ENCODE results near the gene OR6B2.
A peak's percentile ranks its signal among the peaks of the same experiment; 100 is the strongest.

OR6B2 gene

DNA sequence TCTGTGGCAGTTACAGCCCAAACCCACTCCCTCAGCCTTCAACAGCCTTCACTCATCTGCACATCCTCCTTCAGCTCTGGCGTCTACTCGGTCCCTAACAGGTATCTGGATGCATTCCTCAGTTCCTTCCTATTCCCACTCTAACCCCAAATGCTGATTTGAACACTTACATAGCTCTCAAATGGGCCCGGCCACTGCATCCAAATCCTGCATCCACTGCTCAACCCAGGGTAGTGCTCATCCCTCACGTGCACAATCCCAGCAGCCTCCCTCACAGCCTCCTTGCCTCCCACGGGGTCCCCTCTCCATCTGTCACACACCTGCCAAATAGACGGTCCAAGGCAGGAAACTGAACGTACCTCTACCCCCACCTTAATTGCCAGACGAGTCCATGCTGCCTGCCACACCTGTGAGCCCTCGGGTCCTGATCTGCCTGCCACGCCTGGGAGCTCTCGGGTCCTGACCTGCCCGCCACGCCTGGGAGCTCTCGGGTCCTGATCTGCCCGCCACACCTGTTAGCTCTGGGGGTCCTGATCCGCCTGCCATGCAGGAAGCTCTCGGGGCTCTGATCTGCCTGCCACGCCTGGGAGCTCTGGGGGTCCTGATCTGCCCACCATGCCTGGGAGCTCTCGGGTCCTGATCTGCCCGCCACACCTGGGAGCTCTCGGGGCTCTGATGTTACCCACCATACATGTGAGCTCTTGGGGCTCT lies 13.2 kb upstream of the OR6B2 start:
- in situ Hi-C loops (cut with MboI; ENCODE audit: low pct_unique_long_range_greater_than_20kb, low sequenced_read_pairs) = no loop called here
- DNase-seq = no peak

DNA sequence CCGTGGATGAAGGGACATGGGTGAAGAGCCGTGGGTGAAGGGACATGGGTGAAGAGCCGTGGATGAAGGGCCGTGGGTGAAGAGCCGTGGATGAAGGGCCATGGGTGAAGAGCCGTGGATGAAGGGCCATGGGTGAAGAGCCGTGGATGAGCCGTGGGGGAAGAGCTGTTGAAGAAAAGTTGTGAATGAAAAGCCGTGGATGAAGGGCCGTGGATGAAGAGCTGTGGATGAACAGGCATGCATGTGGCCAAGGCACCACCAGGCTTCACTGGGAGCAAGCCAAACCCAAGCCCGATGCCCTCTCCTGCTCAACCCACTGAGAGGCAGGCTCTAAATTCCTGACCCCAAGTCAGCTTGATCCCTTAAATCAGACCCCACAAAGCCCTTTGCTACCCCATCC lies 12.5 kb upstream of the OR6B2 start:
- DNase-seq = no peak
- in situ Hi-C loops (cut with MboI; ENCODE audit: low pct_unique_long_range_greater_than_20kb, low sequenced_read_pairs) = no loop called here

DNA sequence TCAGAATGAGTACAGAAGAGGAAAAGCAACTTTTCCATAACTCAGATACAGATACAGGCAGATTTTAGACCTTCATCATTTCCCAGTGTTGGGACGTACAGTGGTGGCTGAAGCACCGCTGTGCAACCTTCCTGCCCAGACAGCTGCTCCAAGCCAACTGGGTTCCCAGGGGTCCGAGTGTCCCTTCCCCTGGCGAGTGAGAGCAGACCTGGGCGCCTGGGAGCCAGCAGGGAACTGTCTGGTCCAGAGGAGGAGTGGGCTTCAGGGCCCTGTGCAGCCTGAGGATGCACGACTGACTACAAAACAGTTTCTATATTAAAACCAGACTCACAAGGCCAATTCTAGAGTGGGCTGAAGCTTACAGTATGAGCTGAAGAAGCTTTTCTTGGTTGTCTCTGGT lies 11.1 kb upstream of the OR6B2 start:
- in situ Hi-C loops (cut with MboI; ENCODE audit: low pct_unique_long_range_greater_than_20kb, low sequenced_read_pairs) = no loop called here
- DNase-seq = no peak

DNA sequence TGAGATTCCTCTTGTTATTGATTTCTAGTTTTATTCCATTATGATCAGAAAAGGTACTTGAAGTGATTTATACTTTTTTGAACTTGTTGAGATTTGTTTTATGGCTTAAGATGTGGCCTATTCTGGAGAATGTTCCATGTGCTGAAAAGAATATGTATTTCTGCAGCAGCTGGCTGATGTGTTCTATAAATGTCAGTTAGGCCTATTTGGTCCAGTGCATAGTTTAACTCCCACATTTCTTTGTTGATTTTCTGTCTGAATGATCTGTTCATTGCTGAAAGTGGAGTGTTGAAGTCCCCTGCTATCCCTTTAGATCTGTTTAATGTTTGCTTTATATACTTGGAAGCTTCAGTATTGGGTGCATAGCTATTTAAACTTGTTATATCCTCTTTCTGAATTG lies 7.1 kb upstream of the OR6B2 start:
- in situ Hi-C loops (cut with MboI; ENCODE audit: low pct_unique_long_range_greater_than_20kb, low sequenced_read_pairs) = no loop called here

DNA sequence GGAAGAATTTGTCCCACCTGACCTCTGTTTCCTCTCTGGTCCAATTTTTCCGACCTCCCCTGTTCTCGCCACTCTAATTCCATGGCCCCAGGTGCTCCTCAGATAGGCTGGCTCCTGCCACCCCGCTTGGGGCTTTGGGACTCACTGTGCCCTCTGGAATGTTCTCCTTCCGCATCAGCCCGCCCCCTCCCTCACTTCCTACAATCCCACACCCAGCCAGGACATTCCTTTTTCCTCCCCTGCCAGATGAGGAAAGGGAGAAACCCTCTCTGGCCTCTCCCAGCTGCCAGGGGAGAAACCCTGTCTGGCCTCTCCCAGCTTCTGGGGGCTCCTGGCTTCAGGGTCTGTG lies 3.1 kb upstream of the OR6B2 start:
- no peak for DNase-seq
- in situ Hi-C loops (cut with MboI; ENCODE audit: low pct_unique_long_range_greater_than_20kb, low sequenced_read_pairs) = no loop called here

More for the DNA sequence above, 7.1 kb upstream of the OR6B2 start:
- DNase-seq = no peak

DNA sequence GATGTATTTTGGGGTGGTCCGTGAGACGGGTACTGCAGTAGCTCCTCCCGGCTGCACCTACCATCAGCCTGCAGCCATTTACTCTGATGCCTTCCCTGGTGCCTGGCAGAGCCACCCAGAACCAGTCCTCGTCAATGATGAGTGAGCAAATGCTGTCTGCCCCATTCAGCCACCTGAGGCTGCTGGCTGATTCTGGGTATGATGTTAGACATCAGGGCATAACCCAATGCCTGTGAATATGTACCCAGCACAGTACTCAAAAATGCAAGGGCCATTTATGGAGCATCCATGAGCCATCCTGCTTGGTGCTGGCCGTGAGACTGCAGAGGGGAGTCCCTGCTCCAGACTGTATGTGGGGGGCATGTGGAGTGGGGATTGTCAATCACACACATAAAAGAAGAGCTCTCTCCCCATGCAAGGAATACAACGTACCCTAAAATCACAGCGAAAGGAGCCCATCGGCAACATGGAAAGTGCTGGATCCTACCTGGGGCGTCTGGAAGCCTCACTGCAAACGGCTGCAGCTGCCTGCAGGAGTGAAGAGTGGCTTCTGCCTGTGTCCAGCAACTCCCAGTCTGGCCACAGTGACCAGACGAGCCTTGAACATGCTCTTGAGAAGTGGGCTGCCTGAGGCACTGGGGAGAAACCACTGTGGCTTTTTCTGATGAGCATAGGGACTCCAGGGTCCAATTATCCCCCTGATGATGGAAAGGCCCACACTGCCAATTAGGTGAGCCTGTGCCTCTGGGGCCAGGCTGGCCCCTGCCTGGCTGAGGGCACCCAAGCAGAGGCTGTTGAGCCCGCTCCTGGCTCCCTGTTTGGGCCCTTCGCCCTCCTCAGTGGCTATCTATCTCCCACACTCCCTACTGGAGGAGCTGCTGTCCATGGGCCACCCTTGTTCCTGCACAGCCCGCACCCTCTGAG lies 2.4 kb upstream of the OR6B2 start:
- DNase-seq = no peak
- in situ Hi-C loops (cut with MboI; ENCODE audit: low pct_unique_long_range_greater_than_20kb, low sequenced_read_pairs) = no loop called here

DNA sequence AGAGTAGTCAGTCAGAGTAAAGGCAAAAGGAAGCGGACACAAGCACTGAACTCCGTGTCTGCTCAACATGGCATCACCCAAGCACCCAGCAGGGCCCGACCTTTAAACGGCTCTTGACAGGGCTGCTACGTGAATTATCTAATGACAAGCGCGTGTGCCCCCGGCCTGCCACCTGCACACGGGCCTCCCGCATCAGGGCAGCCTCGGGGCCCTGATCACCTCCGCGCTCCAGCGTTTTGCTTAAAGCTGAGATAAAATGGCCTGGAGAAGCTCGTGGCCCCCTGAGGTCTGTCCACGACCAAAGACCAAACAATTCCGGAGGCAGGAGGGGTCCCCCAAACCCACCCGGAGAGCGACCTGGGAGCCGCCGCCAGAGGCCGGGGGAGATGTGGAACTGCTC lies 5.5 kb downstream of the OR6B2 start:
- DNase-seq = peak; percentile 26

DNA sequence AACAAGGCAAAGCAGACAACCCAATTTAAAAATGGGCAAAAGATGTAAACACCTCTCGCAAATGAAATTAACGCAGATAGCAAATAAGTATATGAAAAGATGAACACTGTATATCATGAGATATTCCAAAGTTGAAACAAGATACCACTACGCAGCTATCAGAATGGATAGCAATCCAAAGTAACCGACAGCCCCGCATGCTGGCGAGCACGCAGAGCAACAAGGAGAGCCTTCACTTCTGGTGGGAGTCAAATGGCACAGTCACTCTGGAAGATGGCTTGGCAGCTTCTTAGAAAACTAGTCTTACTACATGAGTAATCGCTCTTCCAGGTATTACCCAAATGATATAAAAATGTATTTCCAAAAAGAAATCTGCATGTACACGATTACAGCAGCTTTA lies 6.4 kb downstream of the OR6B2 start:
- in situ Hi-C loops (cut with MboI; ENCODE audit: low pct_unique_long_range_greater_than_20kb, low sequenced_read_pairs) = no loop called here
- no peak for DNase-seq

More for the DNA sequence above, 5.5 kb downstream of the OR6B2 start:
- in situ Hi-C loops (cut with MboI; ENCODE audit: low pct_unique_long_range_greater_than_20kb, low sequenced_read_pairs) = no loop called here

DNA sequence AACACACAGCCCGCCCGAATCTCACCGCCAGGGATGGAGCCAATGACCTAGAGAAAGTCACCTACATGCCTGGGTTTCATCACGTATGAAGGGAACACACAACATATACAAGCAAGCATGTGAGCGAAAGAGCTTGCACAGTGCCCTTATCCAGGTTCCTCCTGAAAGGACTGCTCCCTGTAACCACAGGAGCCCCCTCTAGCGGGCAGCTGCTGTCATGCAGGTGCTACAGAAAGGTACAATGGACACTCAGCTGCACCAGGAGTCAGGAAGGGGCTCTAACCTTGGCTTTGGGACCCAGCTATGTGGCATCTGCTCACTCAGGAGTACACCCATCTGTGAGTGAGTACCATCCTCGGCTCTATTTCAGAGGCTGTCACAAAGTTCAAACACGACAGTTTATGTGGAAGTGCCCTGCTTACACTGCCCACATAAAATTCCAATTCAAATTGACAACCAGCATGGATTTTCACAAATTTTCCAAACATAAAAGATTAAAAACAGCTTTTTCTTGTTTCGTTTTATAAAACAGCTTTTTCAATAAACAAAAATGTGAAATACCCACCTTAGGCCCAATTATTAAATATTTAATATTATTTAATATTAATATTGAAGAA lies 8.6 kb downstream of the OR6B2 start:
- DNase-seq = peak; percentile 74
- in situ Hi-C loops (cut with MboI; ENCODE audit: low pct_unique_long_range_greater_than_20kb, low sequenced_read_pairs) = no loop called here

DNA sequence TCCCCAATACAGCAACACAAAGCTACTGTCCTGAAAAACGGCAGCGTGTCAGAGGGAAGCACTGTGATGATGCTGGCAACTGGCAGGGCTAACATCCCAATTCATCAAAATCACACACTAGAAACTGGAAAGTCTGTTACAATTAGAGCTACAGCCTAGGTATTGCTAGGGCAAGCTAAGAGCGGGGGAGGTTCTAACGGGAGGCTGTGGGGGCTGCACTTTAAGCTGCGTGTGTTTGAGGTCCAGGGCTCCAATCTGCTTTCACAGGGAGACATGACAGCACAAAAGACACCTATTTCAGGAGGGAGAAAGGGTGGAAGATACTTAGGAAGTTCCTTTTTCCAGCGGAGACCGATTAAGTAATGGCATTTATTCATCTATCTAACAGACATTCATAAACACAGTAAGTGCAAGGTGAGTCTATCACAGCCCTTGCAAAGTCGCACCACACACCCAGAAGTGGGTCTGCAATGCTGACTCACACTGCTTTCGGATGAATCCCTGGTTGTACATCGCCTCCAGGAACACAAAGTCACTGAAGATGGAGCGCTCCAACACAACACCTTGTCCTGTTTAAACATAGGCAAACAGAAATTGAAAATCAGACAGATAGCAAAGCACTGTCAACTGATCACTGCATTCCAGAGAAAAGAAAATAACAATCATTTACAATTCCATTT lies 12.0 kb downstream of the OR6B2 start:
- DNase-seq = no peak
- in situ Hi-C loops (cut with MboI; ENCODE audit: low pct_unique_long_range_greater_than_20kb, low sequenced_read_pairs) = no loop called here

DNA sequence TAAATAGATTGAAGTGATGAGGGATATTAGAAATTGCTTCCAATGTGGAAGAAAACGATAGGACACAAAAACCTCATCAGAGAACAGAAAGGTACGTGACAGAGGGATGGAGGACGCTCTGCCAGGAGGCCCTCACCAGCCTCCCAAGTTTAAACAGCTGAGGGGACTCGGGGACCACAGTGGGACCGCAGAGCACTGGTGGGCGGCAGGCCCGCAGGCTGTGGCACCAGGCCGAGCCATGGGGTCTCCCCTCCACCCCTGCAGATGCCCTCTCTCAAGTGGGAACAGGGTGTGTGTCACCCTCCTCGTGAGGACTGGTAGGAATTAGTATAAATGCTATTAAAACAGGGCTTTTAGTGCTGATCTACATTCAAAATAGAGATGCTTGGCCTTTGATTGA lies 15.9 kb downstream of the OR6B2 start:
- DNase-seq = no peak
- in situ Hi-C loops (cut with MboI; ENCODE audit: low pct_unique_long_range_greater_than_20kb, low sequenced_read_pairs) = no loop called here

DNA sequence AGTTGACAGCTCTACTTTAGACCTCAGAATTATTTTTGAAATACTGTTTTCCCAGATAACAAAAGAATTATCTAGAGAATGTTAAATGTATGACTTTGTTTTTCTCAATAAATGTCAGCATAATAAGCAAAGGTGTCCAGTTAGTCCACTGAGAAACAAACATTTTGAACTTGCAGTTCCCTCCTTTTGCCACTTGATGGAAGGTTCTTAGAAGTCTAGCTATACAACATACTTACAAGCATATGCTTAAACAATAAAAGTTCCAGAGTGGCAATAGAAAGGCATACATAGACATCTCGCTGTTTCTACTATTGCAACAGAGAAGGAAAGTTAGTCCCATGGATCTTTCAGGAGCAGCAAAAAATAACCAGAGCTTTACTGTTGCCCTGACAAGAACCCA lies 16.9 kb downstream of the OR6B2 start:
- DNase-seq = peak; percentile 5
- in situ Hi-C loops (cut with MboI; ENCODE audit: low pct_unique_long_range_greater_than_20kb, low sequenced_read_pairs) = no loop called here

DNA sequence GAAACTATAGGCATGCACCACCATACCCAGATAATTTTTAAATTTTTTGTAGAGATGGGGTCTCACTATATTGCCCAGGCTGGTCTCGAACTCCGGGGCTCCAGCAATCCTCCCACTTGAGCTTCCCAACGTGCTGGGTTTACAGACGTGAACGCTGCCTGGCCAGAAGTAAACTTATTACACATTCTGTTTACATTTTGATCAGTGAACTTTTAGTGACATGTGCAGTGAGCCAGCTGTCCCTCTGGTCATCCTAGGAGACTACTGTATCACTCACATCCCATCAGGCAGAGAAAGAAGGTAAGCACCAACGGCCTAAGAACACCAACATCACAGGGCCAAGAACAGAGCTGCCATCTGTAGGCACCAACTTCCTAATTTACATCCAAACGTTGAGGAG lies 27.2 kb downstream of the OR6B2 start:
- no peak for DNase-seq
- in situ Hi-C loops (cut with MboI; ENCODE audit: low pct_unique_long_range_greater_than_20kb, low sequenced_read_pairs) = no loop called here

DNA sequence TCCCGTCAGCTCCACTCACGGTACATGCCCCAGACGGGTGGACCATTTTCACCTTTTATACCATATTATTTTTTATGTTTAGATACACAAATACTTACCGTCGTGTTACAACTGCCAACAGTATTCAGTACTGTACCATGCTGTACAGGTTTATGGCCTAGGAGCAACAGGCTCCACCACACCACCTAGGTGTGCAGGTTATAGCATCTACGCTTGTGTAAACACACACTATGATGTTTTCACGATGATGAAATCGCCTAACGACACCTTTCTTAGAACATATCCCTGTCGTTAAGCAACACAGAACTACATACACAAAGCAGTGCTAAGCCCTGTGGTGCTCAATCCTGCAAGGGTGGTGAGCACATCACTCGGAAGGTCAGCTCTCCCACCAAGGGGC lies 29.6 kb downstream of the OR6B2 start:
- in situ Hi-C loops (cut with MboI; ENCODE audit: low pct_unique_long_range_greater_than_20kb, low sequenced_read_pairs) = no loop called here
- no peak for DNase-seq

DNA sequence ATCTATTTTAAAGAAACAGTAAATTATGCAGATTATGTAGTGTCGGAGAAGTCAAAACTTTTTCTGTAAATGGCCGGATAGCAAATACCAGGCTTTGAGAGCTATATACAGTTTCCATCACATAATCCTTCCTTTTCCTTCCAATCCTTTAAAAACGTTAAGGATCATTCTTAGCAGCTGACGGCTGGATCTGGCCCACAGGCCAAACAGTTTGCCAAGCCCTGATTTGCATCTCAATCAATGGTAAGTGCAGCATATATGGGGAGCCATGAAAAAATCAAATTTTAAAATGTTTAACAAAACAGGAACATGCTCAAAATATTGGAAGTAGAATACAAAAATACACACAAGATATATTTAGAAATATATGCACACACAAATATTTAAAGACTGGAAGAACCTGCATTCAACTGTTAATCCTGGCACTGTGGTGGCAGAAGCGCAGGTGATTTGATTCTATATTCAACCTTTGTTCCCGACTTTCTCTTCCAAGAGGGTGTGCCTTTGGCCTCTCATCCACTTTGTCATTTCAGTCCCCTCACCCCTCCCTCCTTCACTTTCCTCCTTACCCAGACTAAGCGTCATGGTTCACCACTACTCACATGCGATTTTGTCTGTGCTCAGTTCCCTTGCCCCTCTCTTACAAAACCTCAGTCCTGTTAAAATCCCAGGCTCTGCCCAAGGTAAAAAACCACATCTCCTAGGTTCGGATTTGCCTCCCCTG lies 32.4 kb downstream of the OR6B2 start:
- no peak for DNase-seq
- in situ Hi-C loops (cut with MboI; ENCODE audit: low pct_unique_long_range_greater_than_20kb, low sequenced_read_pairs) = no loop called here

DNA sequence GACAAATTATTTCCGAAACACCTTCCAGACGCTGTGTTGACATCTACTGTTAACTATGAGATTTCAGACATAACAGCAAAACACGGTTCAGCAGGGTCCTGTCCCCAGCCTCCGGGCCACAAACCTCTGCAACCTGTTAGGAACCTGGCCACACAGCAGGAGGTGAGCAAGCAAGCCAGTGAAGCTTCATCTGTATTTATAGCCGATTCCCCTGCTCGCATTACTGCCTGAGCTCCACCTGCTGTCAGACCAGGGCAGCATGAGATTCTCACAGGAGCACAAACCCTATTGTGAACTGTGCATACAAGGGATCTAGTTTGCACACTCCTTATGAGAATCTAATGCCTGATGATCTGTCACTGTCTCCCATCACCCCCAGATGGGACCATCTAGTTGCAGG lies 36.1 kb downstream of the OR6B2 start:
- no peak for DNase-seq
- in situ Hi-C loops (cut with MboI; ENCODE audit: low pct_unique_long_range_greater_than_20kb, low sequenced_read_pairs) = no loop called here

DNA sequence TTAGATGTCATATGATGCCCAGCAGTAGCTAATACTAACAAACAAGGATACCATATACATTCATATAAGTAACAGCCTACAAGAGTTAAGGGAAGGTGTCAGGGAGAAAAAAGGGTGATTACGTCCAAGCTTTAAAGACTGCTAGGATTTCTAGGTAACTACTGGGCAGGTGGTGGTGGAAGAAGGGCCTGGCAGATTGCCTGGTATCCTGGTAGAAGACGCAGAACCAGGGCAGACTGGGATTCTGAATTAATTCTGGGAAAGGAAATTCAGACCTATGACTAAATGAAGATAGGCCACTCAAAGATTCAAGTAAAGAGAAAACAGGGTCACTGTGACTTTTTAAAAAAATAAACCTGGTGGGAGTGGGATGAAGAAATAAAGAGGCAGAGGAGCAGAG lies 36.9 kb downstream of the OR6B2 start:
- in situ Hi-C loops (cut with MboI; ENCODE audit: low pct_unique_long_range_greater_than_20kb, low sequenced_read_pairs) = no loop called here

DNA sequence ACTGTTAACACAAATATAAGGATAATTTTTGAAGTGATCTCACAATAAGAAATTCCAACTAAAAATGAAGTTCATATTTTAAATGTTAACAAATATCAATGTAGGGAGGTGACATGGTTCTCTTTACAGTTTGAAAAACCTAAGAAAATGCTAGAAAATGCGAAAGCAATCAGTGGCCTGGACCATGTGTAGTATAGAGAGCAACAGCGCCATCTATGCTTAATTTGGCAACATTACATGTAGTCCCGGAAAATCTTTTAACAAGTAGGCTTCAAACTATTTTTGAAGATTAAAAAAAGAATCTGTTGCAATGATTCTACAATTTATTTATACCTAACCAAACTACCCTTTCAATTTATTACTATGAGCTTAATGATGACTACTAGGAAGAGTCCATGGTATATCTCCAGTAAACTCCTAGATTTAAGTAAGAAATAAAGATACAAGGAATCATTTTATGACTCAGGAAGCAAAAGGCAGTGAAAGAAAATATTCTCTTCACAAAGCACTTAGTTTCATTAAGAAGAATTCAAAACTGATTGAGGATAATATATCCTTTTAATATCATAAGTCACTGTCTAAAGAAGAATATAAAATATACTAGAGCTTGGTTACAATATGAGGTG lies 38.4 kb downstream of the OR6B2 start:
- DNase-seq = peak; percentile 59
- in situ Hi-C loops (cut with MboI; ENCODE audit: low pct_unique_long_range_greater_than_20kb, low sequenced_read_pairs) = no loop called here

More for the DNA sequence above, 36.9 kb downstream of the OR6B2 start:
- DNase-seq = no peak

DNA sequence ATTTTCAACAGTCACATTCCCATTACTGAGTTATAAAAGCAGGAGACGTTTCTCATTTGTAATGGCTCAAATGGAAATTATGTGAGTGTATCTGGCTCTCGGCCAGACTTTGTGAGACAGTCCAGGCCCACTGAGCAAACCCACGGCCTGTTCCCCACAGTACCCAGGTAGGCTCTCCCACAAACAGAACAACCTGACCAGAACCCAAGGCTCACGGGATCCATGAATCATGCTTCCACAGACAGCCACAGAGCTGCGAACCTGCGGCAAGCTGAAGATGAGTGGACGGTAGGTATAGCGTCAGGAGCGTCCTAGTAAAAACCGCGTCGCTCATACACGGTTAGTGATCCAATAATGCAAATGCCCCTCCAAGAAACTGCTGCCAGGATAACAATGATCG lies 39.3 kb downstream of the OR6B2 start:
- in situ Hi-C loops (cut with MboI; ENCODE audit: low pct_unique_long_range_greater_than_20kb, low sequenced_read_pairs) = no loop called here
- no peak for DNase-seq
